Left lung (tissue), 10 donors: ENCODE results near the gene FZD10. TPM values are rescaled to one million over a fixed set of nuclear protein-coding genes. Genes with fewer than 3 reads are reported as not detected.

Source experiments
- ATAC-seq: fragments of 200-7000 bp; cut with Tn5 transposase; one replicate; pipeline ENCODE4 v1.9.1; 2020; ENCODE audit warnings: moderate library complexity
- DNase-seq, 4 donors: peaks; one replicate each; pipeline ENCODE4 v3.0.0-alpha.2; 2013 to 2020
- H3K27ac ChIP-seq, 2 donors: fragments of 200-600 bp; sonication (generic) in 1 of 2; one replicate each; pipeline versions ENCODE4 v1.5.0 to v1.8.0; 2020 to 2021
- H3K27me3 ChIP-seq, 2 donors: fragments of 200-600 bp; sonication (generic) in 1 of 2; one replicate each; pipeline versions ENCODE4 v1.5.0 to v1.8.0; 2020 to 2021
- H3K36me3 ChIP-seq, 2 donors: fragments of 200-600 bp; sonication (generic) in 1 of 2; one replicate each; pipeline versions ENCODE4 v1.5.0 to v1.8.0; 2020 to 2021
- H3K4me1 ChIP-seq, 2 donors: fragments of 200-600 bp; one replicate each; pipeline ENCODE4 v1.8.0; 2021
- H3K4me3 ChIP-seq, 2 donors: fragments of 200-600 bp; sonication (generic) in 1 of 2; one replicate each; pipeline versions ENCODE4 v1.5.0 to v1.8.0; 2020 to 2021; ENCODE audit warnings: mild to moderate bottlenecking in 1 of 2
- H3K9me3 ChIP-seq, 2 donors: fragments of 200-600 bp; sonication (generic) in 1 of 2; one replicate each; pipeline versions ENCODE4 v1.5.0 to v1.8.0; 2020 to 2021
- CTCF ChIP-seq, 2 donors: fragments of 200-600 bp; sonication (generic) in 1 of 2; IDR thresholded peaks; one replicate each; pipeline versions ENCODE4 v1.5.0 to v1.8.0; 2021; ENCODE audit warnings: antibody characterized with exemption in 2 of 2
- intact Hi-C, 2 donors: fragments of 100-400 bp; cut with DNase I; formaldehyde crosslinking; loops; one replicate each; pipeline versions ENCODE4 v1.11.2 to v1.14.2; 2022
- polyA plus RNA-seq, 6 donors: library from polyadenylated mRNA; unstranded; fragments of 120-200 nt; gene quantifications; one replicate each; pipeline ENCODE4 v1.2.1, GENCODE V29; 2013; ENCODE audit not compliant: insufficient read length in 6 of 6
- total RNA-seq, 2 donors: library from RNA; stranded (reverse); fragmentation: NEBNext Ultra II Directional; extraction: Animal tissue kit (Norgen Biotek cat#: 25700); gene quantifications; one replicate each; pipeline ENCODE4 v1.2.1, GENCODE V29; 2021
- donor health status: DM: no; HTN: yes; CAD: no.
- donor health status: DM: no; HTN: no; CAD: no.

FZD10 gene
- total and polyA plus RNA-seq, 8 donors = 0.58 to 1.2 (median 0.89) TPM

DNA sequence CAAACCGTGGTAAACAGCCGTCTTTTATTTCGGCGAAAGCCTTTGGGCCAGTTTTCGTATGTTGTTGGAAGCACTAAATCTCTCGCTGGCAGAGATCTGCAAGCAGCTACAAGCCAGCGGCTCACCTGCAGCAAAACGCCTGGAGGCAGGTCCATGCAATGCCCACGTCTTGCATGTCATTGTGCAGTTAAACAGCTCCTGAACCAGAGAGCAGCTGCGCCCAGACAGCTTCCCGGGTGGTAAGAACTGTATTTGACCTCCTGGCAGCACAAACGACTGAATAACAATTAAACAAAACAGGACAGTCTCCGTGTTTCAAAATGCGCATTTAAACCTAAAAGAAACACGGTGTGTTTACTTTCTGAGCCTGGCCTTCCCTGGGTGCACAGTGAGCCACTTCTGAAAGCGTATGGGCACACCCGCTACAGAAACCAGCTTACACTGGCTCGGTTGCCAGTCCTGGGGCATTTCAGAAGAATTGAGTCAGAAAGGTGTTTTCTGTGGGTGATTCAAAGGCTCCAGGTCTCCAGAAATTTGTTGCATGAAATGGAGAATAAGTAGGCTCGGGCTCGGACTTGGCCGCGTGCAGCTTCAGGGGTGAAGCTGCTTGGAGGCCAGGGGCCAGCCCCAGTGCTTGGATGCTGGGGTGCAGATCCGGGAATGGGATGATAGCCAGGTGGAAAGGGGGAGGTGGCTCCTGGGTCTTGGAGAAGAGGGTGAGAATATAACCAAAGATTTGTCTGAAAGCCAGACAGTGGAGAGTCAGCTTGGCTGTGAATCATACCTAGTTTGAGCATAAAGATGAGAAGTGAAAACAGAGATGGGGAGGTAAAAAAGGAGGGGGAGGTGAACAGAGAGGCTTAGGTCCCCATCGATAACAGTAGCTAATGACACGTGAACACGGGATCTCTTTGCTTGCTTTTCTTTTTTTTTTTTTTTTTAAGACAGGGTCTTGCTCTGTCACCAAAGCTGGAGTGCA lies 24.9 kb upstream of the FZD10 start:
- no peaks in the 10 kb centered on the region for H3K36me3 ChIP-seq
- ATAC-seq (no peak), DNase-seq (no peak)

GRCh38 chr12:130138478-130138877 lies 23.8 kb upstream of the FZD10 start:
- no peaks in the 10 kb centered on the region for H3K4me1 ChIP-seq
- DNase-seq (no peak), ATAC-seq (no peak)
- H3K36me3 ChIP-seq = no peaks in the 10 kb centered on the region
- peaks cover 0 to 21% of the 10 kb centered on the region in 2 donors for H3K27me3 ChIP-seq
- H3K4me3 ChIP-seq = no peak overlapping the region
- H3K27ac ChIP-seq = no peak overlapping the region
- no peaks in the 10 kb centered on the region for H3K9me3 ChIP-seq
- intact Hi-C loops = no loop called here
- TF ChIP-seq CTCF (IDR thresholded peaks at IDR 0.05) = no peak

More for the DNA sequence above, 24.9 kb upstream of the FZD10 start:
- Histone ChIP-seq H3K4me1 (no peaks in the 10 kb centered on the region), H3K4me3 (no peak overlapping the region), H3K27ac (no peak overlapping the region), H3K27me3 (peaks cover 0 to 31% of the 10 kb centered on the region in 2 donors), H3K9me3 (no peaks in the 10 kb centered on the region)
- intact Hi-C loops = no loop called here
- no peak for TF ChIP-seq CTCF (IDR thresholded peaks at IDR 0.05)

- H3K27ac ChIP-seq = no peak overlapping the region
Observed at GRCh38 chr12:130139567-130140421, 22.5 kb upstream of the FZD10 start.

GRCh38 chr12:130141105-130141504 lies 21.2 kb upstream of the FZD10 start:
- no peaks in the 10 kb centered on the region for H3K4me1 ChIP-seq
- H3K27me3 ChIP-seq = peaks cover 0 to 20% of the 10 kb centered on the region in 2 donors
- no peak overlapping the region for H3K27ac ChIP-seq
- intact Hi-C loops = no loop called here
- no peaks in the 10 kb centered on the region for H3K36me3 ChIP-seq
- DNase-seq = no peak
- no peak for ATAC-seq
- TF ChIP-seq CTCF (IDR thresholded peaks at IDR 0.05) = no peak
- H3K4me3 ChIP-seq = no peak overlapping the region
- H3K9me3 ChIP-seq = no peaks in the 10 kb centered on the region

More at GRCh38 chr12:130139567-130140421, 22.5 kb upstream of the FZD10 start:
- Histone ChIP-seq H3K36me3 (no peaks in the 10 kb centered on the region), H3K4me3 (no peak overlapping the region), H3K9me3 (no peaks in the 10 kb centered on the region), H3K27me3 (peaks cover 0 to 15% of the 10 kb centered on the region in 2 donors), H3K4me1 (no peaks in the 10 kb centered on the region)
- DNase-seq (peak in 1 of 4 donors; percentile 23), ATAC-seq (no peak)
- intact Hi-C loops = no loop called here
- TF ChIP-seq CTCF (IDR thresholded peaks at IDR 0.05) = no peak
